ENCODE data around the gene TXLNB.
"Not testable (repeated sequence)": the region's sequence is repeated elsewhere in the genome, so short reads cannot be mapped to it uniquely, and the experiment has no call there.

Gene TXLNB

DNA sequence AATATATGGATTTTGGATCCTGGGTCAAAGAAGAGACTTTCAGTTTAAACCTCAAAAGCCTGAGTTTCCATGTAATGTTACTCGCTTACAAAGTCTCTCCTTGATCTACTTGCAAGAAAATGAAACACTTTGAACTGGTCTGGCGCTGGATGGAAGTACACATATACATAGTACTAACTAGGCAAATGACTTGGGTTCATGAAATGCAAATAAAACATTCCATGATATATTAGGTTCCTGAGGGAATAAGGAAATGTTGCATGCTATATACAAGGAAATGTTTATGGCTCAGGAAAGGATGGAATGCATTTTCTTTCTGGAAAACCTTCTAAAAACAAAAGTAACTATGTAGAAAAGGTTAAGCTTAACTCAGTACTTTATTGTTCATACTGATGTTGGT is 11.4 kb upstream of the TXLNB start:
- TF ChIP-seq, protein P1, sequence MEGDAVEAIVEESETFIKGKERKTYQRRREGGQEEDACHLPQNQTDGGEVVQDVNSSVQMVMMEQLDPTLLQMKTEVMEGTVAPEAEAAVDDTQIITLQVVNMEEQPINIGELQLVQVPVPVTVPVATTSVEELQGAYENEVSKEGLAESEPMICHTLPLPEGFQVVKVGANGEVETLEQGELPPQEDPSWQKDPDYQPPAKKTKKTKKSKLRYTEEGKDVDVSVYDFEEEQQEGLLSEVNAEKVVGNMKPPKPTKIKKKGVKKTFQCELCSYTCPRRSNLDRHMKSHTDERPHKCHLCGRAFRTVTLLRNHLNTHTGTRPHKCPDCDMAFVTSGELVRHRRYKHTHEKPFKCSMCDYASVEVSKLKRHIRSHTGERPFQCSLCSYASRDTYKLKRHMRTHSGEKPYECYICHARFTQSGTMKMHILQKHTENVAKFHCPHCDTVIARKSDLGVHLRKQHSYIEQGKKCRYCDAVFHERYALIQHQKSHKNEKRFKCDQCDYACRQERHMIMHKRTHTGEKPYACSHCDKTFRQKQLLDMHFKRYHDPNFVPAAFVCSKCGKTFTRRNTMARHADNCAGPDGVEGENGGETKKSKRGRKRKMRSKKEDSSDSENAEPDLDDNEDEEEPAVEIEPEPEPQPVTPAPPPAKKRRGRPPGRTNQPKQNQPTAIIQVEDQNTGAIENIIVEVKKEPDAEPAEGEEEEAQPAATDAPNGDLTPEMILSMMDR (IDR thresholded peaks at IDR 0.05; ENCODE audit: control insufficient read depth, insufficient read depth, low read depth, low read length, missing control alignments), result no peak
- DNase-seq (ENCODE audit: low read depth), result no peak

DNA sequence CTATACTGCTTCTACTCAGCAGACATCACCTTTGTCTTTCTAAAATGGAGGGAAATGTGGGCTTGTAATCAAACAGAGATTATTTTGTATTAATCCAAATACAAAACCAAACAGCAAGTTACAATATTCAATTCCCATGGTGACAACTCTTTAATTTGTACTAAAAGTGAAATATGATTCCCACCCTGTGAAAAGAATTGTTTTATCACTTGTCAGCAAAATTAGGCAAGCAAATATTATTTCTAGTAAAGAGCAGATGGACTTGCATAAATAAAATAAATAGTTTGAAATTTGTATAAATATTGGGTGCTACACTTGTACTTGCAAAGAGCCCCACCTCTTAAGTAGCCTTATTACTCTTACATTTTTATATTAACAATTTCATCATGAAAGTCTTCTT is 6.1 kb upstream of the TXLNB start:
- H3K4me3 ChIP-seq (ENCODE audit: control insufficient read depth, low read depth, low read length), result no peak overlapping the region
- TF ChIP-seq, protein P1 (IDR thresholded peaks at IDR 0.05; ENCODE audit: control insufficient read depth, insufficient read depth, low read depth, low read length, missing control alignments), result no peak
- no peak for DNase-seq (ENCODE audit: low read depth)

More for the DNA sequence above, 11.4 kb upstream of the TXLNB start:
- H3K4me3 ChIP-seq (ENCODE audit: control insufficient read depth, low read depth, low read length), result no peak overlapping the region

DNA sequence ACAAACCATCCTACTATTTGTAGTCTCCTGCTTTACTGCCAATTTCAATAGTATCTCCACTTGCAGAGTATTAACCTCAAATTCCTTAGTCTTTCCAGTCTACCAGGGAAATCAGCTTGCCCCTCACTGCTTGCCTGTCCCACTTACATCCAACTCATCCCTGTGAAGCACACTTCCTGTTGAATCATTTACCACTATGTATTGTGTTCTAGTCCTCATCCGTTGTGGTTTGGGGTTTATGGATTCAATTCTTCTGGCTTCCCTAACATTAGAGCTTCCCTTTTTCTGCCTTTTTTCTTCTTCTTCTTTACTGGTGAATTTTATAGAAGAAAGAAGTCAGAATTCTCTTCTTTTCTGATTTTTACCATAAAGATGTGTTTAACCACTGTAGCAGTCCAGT is 5.1 kb upstream of the TXLNB start:
- no peak overlapping the region for H3K4me3 ChIP-seq (ENCODE audit: control insufficient read depth, low read depth, low read length)
- DNase-seq (ENCODE audit: low read depth), result no peak
- TF ChIP-seq, protein P1 (IDR thresholded peaks at IDR 0.05; ENCODE audit: control insufficient read depth, insufficient read depth, low read depth, low read length, missing control alignments), result no peak

DNA sequence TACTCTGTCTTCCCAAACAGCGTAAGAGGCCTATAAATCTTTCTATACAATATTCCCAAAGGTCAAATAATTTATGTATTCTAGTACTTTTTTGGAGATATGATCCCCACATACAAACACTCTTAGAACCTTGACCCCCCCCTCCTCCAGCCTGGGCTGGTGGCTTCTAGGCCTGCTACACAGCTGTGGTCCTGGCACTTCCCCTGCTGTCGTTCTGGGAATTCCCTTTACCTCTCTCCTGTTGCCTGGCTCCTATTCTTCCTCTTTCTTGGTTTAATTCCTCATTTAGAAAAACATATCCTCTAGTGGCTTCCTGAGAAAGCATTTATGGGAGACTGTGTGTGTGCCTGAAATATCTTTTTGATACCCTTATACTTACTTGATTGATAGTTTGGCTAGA is 4.1 kb upstream of the TXLNB start:
- TF ChIP-seq, protein P1 (IDR thresholded peaks at IDR 0.05; ENCODE audit: control insufficient read depth, insufficient read depth, low read depth, low read length, missing control alignments), result no peak
- DNase-seq (ENCODE audit: low read depth), result no peak

DNA sequence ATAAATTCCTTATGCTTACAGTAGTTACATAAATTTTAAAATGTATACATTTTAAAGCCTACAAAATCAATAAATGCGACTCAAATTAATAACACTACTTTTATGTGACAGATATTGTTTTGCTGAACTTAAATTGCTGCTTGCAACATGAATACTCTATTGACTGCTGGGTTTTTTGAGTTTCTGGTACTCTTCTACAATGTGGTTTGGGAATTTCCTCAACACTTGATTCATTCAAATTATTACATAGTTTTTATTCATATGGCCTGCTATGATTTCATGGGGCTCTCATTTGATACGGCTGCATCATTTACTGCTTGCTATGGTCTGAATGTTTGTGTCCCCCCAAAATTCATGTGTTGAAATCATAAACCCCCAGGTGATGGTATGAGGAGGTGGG is 2.3 kb upstream of the TXLNB start:
- H3K4me3 ChIP-seq (ENCODE audit: control insufficient read depth, low read depth, low read length), result no peak overlapping the region
- DNase-seq (ENCODE audit: low read depth), result no peak
- TF ChIP-seq, protein P1 (IDR thresholded peaks at IDR 0.05; ENCODE audit: control insufficient read depth, insufficient read depth, low read depth, low read length, missing control alignments), result no peak

More for the DNA sequence above, 4.1 kb upstream of the TXLNB start:
- H3K4me3 ChIP-seq (ENCODE audit: control insufficient read depth, low read depth, low read length), result no peak overlapping the region

DNA sequence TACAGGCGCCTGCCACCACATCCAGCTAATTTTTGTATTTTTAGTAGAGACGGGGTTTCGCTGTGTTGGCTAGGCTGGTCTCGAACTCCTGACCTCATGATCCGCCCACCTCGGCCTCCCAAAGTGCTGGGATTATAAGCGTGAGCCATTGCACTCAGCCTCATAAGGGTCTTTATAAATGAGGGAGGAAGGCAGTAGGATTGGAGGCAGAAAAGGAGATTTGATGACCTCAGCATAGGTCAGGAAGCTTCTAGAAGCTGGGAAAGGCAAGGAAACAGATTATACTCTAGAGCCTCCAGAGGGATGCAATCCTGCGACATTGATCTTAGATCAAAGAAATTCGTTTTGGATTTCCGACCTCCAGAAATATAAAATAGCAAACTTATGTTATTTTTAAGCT is 1.4 kb upstream of the TXLNB start:
- DNase-seq (ENCODE audit: low read depth), result not testable (repeated sequence)

DNA sequence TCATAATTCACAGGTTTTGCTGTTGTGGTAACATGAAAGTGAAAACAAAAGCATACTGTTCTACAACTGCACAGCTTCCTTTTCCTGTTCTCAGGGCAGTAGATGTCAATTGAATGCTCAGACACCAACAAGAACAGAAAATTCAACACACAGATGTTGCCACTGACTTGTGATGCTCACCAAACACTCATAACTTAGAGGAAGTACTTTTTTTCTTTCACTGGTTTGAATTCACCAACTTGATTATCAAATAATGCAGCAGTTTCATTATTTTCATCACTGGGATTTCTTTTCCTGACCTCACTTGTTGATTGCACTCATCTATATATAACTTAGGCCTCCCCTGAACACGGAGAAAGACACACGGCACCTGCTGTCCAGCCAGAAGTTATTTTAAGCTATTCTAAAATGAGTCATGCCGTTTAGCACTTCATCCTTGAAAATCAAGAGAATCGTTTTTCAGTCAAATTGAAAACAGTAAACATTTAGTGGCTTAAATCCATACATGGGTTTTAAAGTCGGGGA is 949 bp downstream of the TXLNB start:
- no peak overlapping the region for H3K4me3 ChIP-seq (ENCODE audit: control insufficient read depth, low read depth, low read length)
- no peak for DNase-seq (ENCODE audit: low read depth)

More for the DNA sequence above, 1.4 kb upstream of the TXLNB start:
- not testable (repeated sequence) for H3K4me3 ChIP-seq (ENCODE audit: control insufficient read depth, low read depth, low read length)

More for the DNA sequence above, 949 bp downstream of the TXLNB start:
- TF ChIP-seq, protein P1 (IDR thresholded peaks at IDR 0.05; ENCODE audit: control insufficient read depth, insufficient read depth, low read depth, low read length, missing control alignments), result no peak
